Measurements from ENCODE around the gene RTN4RL2. TPM values are rescaled to one million over a fixed set of nuclear protein-coding genes. Genes with fewer than 3 reads are reported as not detected.
A peak's percentile ranks its signal among the peaks of the same experiment; 100 is the strongest.

RTN4RL2 gene
- total RNA-seq = 1 to 10 TPM in 3 of 4 donors, under 1 TPM in 1; 0.64 to 4.8 (median 3.2) TPM

DNA sequence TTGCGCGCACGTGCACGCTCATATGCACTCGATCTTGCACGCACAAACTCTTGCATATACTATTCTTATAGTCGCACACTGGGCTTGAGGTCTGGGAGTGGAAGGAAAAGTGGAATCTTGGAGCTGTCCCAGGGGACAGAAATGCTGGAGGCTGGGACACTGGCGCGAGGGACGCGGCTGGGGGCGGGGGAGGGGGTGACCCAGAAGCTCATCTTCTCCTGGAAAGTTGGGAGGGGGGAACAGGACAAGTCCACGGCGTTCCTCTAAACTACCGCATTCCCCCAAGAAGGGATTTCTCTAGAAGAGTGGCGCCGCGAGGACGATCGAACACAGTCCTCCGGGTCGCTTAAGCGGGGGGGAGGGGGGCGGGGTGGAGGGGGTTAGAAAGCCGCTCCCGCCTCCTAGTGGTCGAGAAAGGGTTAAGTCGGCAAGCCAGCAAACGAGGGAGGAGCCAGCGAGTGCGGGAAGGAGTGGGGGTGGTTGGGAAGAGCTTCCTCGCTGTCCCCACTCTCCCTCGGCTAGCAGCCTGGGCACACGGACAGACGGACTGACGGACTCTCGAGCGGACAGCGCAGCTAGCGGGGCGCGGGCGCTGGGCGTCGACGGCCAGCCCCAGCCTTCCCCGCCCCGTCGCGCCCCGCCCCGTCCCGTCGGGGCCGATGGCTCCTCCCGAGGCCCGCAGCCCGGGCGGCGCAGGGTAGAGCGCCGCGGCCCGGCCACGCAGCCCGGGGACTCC is at the start of gene RTN4RL2:
RTN4RL2 (plus strand) TSS at position 507 of the 736 bp plus-strand sequence. CDS start 338 bp downstream, outside the sequence.
- TF ChIP-seq POLR2A (IDR thresholded peaks at IDR 0.05) (no peak), EP300 (IDR thresholded peaks at IDR 0.05) (no peak)
- TF ChIP-seq, protein P1, sequence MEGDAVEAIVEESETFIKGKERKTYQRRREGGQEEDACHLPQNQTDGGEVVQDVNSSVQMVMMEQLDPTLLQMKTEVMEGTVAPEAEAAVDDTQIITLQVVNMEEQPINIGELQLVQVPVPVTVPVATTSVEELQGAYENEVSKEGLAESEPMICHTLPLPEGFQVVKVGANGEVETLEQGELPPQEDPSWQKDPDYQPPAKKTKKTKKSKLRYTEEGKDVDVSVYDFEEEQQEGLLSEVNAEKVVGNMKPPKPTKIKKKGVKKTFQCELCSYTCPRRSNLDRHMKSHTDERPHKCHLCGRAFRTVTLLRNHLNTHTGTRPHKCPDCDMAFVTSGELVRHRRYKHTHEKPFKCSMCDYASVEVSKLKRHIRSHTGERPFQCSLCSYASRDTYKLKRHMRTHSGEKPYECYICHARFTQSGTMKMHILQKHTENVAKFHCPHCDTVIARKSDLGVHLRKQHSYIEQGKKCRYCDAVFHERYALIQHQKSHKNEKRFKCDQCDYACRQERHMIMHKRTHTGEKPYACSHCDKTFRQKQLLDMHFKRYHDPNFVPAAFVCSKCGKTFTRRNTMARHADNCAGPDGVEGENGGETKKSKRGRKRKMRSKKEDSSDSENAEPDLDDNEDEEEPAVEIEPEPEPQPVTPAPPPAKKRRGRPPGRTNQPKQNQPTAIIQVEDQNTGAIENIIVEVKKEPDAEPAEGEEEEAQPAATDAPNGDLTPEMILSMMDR (IDR thresholded peaks at IDR 0.05) = peak in 1 of 2 donors; percentile 19
- Histone ChIP-seq H3K27me3 (peaks cover 22% of the 10 kb centered on the region), H3K27ac (no peak within 1 kb of the TSS), H3K36me3 (no peaks in the 10 kb centered on the region), H3K9me3 (no peaks in the 10 kb centered on the region), H3K4me1 (peaks cover 46% of the 10 kb centered on the region), H3K4me3 (peak within 1 kb of the TSS; percentile 46)
- no peak for DNase-seq (ENCODE audit: low spot score in 2 of 2)
- 1% methylated on average over 29 of the region's 66 CpGs for WGBS

DNA sequence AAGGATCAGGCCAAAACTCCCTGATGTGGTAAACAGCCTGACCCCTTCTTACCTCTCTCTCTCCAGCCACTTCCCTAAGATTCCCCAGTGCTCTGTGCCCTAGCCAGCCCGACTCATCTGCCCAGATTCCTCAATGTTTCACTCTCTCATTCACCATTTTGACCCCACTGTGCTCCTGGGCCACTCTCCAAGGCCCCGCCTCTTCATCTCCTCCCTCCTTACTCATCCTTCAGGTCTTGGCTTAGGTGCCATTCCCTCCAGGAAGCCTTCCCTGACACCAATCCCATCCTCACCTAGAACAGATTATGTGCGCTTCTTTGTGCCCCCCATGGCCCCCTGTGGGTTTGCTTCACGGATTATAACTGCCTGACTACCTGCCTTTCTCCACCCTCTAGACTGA is 46.6 kb upstream of the RTN4RL2 start:
- Histone ChIP-seq H3K4me1 (peaks cover 9% of the 10 kb centered on the region), H3K4me3 (no peak overlapping the region), H3K27me3 (no peaks in the 10 kb centered on the region), H3K27ac (no peak overlapping the region), H3K36me3 (peaks cover 83% of the 10 kb centered on the region), H3K9me3 (no peaks in the 10 kb centered on the region)
- TF ChIP-seq, protein P1 (IDR thresholded peaks at IDR 0.05) = no peak
- TF ChIP-seq POLR2A (IDR thresholded peaks at IDR 0.05) (no peak), POLR2AphosphoS5 (IDR thresholded peaks at IDR 0.05) (no peak), EP300 (IDR thresholded peaks at IDR 0.05) (no peak)
- no peak for DNase-seq (ENCODE audit: low spot score in 2 of 2)
- WGBS = 85% methylated on average over 4 of the region's 4 CpGs

DNA sequence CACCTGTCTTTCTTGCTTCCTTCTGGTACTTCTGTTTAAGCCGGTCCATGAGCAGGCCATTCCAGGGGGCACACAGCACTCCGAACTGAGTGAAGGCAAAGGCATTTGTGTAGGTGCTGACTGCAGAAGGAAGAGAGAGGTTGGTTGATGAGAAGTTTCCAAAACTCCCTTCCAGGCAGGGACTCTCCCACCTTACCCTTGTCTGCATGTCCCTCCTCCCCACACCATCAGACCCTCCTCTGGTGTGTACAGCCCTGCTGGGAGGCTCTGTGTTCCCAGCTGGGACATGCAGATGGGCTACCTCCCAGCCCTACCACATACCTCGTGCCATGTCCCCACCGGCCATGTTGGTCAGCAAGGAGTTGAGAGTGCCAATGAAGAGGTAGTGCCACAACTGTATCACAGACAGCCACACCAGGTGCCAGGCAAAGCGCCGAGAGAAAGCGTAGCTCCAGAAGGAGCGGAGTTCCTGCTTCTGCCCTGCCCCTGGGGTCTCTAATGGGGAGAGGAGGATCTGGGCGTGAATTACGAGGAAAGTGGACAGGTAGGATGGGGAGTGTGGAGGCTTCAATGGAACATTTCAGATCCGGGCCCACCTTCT is 45.6 kb upstream of the RTN4RL2 start:
- Histone ChIP-seq H3K4me1 (peaks cover 9% of the 10 kb centered on the region), H3K27me3 (no peaks in the 10 kb centered on the region), H3K36me3 (peaks cover 73% of the 10 kb centered on the region), H3K27ac (no peak overlapping the region), H3K9me3 (no peaks in the 10 kb centered on the region), H3K4me3 (no peak overlapping the region)
- DNase-seq (ENCODE audit: low spot score in 2 of 2) = no peak
- TF ChIP-seq, protein P1 (IDR thresholded peaks at IDR 0.05) = no peak
- no peak for TF ChIP-seq POLR2AphosphoS5 (IDR thresholded peaks at IDR 0.05)
- WGBS = 97% methylated on average over 11 of the region's 11 CpGs

DNA sequence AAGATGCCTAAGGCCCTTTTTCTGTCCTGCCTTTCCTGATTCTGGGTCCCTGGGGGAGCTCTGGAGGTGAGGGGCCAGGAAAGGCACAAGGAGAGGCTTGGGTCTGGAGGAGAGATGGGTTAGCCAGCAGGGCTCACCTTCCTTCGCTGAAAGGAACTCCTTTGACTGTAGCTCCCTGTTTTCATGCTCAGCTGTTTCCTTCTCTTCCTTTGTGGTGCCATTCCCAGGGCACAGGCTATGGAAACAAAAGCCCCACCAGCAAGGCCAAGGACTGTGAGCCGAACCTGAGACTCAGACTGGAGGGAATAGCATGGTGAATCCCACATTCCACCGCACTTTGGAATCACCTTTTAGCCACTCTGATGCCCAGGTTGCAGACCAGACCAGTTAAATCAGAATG is 43.9 kb upstream of the RTN4RL2 start:
- H3K9me3 ChIP-seq = no peaks in the 10 kb centered on the region
- H3K4me1 ChIP-seq = peaks cover 9% of the 10 kb centered on the region
- DNase-seq (ENCODE audit: low spot score in 2 of 2) = no peak
- no peak overlapping the region for H3K4me3 ChIP-seq
- no peak overlapping the region for H3K27ac ChIP-seq
- WGBS = 95% methylated on average over 3 of the region's 3 CpGs
- peaks cover 71% of the 10 kb centered on the region for H3K36me3 ChIP-seq
- TF ChIP-seq POLR2A (IDR thresholded peaks at IDR 0.05) (no peak), EP300 (IDR thresholded peaks at IDR 0.05) (no peak), POLR2AphosphoS5 (IDR thresholded peaks at IDR 0.05) (no peak)
- TF ChIP-seq, protein P1 (IDR thresholded peaks at IDR 0.05) = no peak
- no peaks in the 10 kb centered on the region for H3K27me3 ChIP-seq

DNA sequence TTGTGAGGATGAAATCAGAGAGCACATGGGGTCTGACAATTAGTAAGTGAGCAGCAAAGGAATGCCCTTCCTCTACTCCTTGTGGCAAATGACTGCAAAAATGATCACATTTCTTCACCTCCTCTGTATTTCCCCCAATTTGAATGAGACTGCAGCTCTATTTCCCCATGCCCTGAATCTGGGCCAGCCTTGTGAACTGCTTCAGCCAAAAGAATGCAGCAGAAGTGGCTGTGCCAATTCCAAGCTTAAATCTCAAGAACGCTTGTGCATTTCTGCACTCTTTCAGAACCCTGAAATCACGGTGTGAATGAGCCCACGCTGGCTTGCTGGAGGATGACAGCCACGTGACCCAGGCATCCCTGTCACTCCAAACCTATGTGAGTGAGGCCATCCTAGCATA is 43.3 kb upstream of the RTN4RL2 start:
- TF ChIP-seq, protein P1 (IDR thresholded peaks at IDR 0.05) = no peak
- WGBS = 33% methylated on average over 1 of the region's 4 CpGs
- Histone ChIP-seq H3K36me3 (peaks cover 70% of the 10 kb centered on the region), H3K27me3 (no peaks in the 10 kb centered on the region), H3K9me3 (no peaks in the 10 kb centered on the region), H3K27ac (no peak overlapping the region), H3K4me3 (no peak overlapping the region), H3K4me1 (peaks cover 9% of the 10 kb centered on the region)
- no peak for DNase-seq (ENCODE audit: low spot score in 2 of 2)
